ENCODE measurements around the gene PRKG1. TPM values are rescaled to one million over a fixed set of nuclear protein-coding genes. Genes with fewer than 3 reads are reported as not detected.
A peak's percentile ranks its signal among the peaks of the same experiment; 100 is the strongest.

Gene PRKG1
- total and polyA plus RNA-seq, 2 of the 8 experiments (the other 6 are each of a cell fraction or from before 2014, with no cell fraction given), result 4.2 to 15.2 TPM

- Histone ChIP-seq H3K9me3 (ENCODE audit: insufficient read depth in 2 of 2, low read depth in 1 of 2, low read length in 1 of 2) (no peaks in the 10 kb centered on the region), H3K4ac (replicated peaks; ENCODE audit: insufficient read length, low read depth, low read length) (no peak overlapping the region), H2BK5ac (ENCODE audit: low read depth, low read length) (no peak overlapping the region), H3K9ac (replicated peaks in 1 of 4; ENCODE audit: extremely low read depth in 1 of 4, low read depth in 3 of 4, low read length in 3 of 4) (no peak overlapping the region), H3K36me3 (ENCODE audit: control insufficient read depth in 2 of 4, insufficient read depth in 4 of 4, low read length in 3 of 4) (no peaks in the 10 kb centered on the region), H3K4me3 (ENCODE audit: extremely low read depth in 1 of 4, insufficient read depth in 2 of 4, low read depth in 3 of 4, low read length in 4 of 4) (no peak overlapping the region), H3K4me2 (ENCODE audit: insufficient read depth in 1 of 2, low read depth in 2 of 2, low read length in 2 of 2) (no peak overlapping the region), H3K14ac (ENCODE audit: insufficient read length) (no peak overlapping the region), H3K23ac (ENCODE audit: insufficient read length) (no peak overlapping the region), H2BK20ac (ENCODE audit: low read length) (no peak overlapping the region), H3K27ac (ENCODE audit: low read depth, low read length) (no peak overlapping the region), H4K5ac (ENCODE audit: insufficient read length, low read depth, low read length) (no peak overlapping the region), H3K79me1 (ENCODE audit: low read depth, low read length) (no peaks in the 10 kb centered on the region), H3K18ac (ENCODE audit: extremely low read depth, low read length) (no peak overlapping the region), H2BK15ac (ENCODE audit: low read length) (no peak overlapping the region), H4K20me1 (replicated peaks in 1 of 2; ENCODE audit: control insufficient read depth in 1 of 2, insufficient read depth in 2 of 2, low read length in 2 of 2) (no peaks in the 10 kb centered on the region), H4K8ac (ENCODE audit: extremely low read depth, insufficient read depth, low read length) (no peak overlapping the region), H2AK5ac (ENCODE audit: low read depth, low read length) (no peak overlapping the region), H3K27me3 (replicated peaks in 1 of 4; ENCODE audit: control insufficient read depth in 3 of 4, extremely low read depth in 1 of 4, insufficient read depth in 3 of 4, low read length in 3 of 4) (peaks cover 0 to 1% (median 0%) of the 10 kb centered on the region in 4 experiments; a peak in 1 of 7 replicates), H3K56ac (replicated peaks; ENCODE audit: insufficient read length, low read depth, low read length) (no peak overlapping the region), H2BK120ac (replicated peaks; ENCODE audit: low read depth, low read length) (no peak overlapping the region), H3K23me2 (ENCODE audit: low read depth, low read length) (no peaks in the 10 kb centered on the region), H4K91ac (replicated peaks; ENCODE audit: insufficient read length, low read length) (no peak overlapping the region), H2BK12ac (ENCODE audit: low read depth, low read length) (no peak overlapping the region), H2AFZ (ENCODE audit: low read length) (no peak overlapping the region), H3K79me2 (ENCODE audit: control insufficient read depth in 1 of 2, insufficient read depth in 2 of 2, low read length in 2 of 2) (no peaks in the 10 kb centered on the region), H3K4me1 (replicated peaks in 1 of 4; ENCODE audit: control insufficient read depth in 3 of 4, insufficient read depth in 4 of 4, low read length in 3 of 4) (no peaks in the 10 kb centered on the region)
- no peak for DNase-seq (ENCODE audit: low read depth in 1 of 2, low spot score in 2 of 2)
- no peak for FAIRE-seq
- ChIA-PET CTCF (ENCODE audit: partially characterized antibody) (interaction anchor here (0.6 to 0.8 kb wide), 2 partner anchors 40 to 55 kb away, joined by 3 read pairs; no protein-coding TSS in a partner anchor), POLR2A (ENCODE audit: partially characterized antibody) (no interaction called here)
- TF ChIP-seq JUND (IDR thresholded peaks at IDR 0.05; ENCODE audit: low read length) (no peak), MAFK (IDR thresholded peaks at IDR 0.05; ENCODE audit: low read depth, low read length) (peak; percentile 65), TAF7 (optimal IDR thresholded peaks at IDR 0.05; ENCODE audit: borderline replicate concordance, low read depth, low read length) (no peak)
Observed at GRCh38 chr10:51792678-51793077, 718.4 kb downstream of the PRKG1 start.

Data from H1 (cell line).